Osteoblast (primary cell): ENCODE results near the gene F13B. TPM values are rescaled to one million over a fixed set of nuclear protein-coding genes. Genes with fewer than 3 reads are reported as not detected.

Experiments used
- DNase-seq: peaks from one replicate; pipeline ENCODE4 v3.0.0; 2011; ENCODE audit warnings: low spot score, mixed read lengths; ENCODE audit not compliant: insufficient read length; ENCODE audit errors: missing footprints
- H2AFZ ChIP-seq: 2 replicates; pipeline ENCODE4 v1.6.0; 2011; ENCODE audit warnings: mild to moderate bottlenecking, low read length
- H3K27ac ChIP-seq: 2 replicates; pipeline ENCODE4 v1.5.1; 2011; ENCODE audit warnings: mild to moderate bottlenecking, low read depth, low read length, moderate library complexity
- H3K27me3 ChIP-seq: 2 replicates; pipeline ENCODE4 v1.6.0; 2012; ENCODE audit warnings: mild to moderate bottlenecking, control low read depth, inconsistent platforms, low read length, moderate library complexity; ENCODE audit not compliant: insufficient read depth
- H3K36me3 ChIP-seq: 2 replicates; pipeline ENCODE4 v1.5.1; 2011; ENCODE audit warnings: mild to moderate bottlenecking, low read length, control low read depth, moderate library complexity; ENCODE audit not compliant: insufficient read depth
- H3K4me1 ChIP-seq: 2 replicates; pipeline ENCODE4 v1.5.1; 2011; ENCODE audit warnings: mild to moderate bottlenecking, low read length, control low read depth, moderate library complexity; ENCODE audit not compliant: insufficient read depth
- H3K4me2 ChIP-seq: 2 replicates; pipeline ENCODE4 v1.6.0; 2011; ENCODE audit warnings: mild to moderate bottlenecking, low read length; ENCODE audit not compliant: insufficient read depth
- H3K4me3 ChIP-seq: fragments of 200-600 bp; sonication (generic); 3 replicates; pipeline ENCODE4 v1.5.1; 2012; ENCODE audit warnings: mild to moderate bottlenecking, low read length, inconsistent platforms; ENCODE audit not compliant: insufficient read depth
- H3K79me2 ChIP-seq: 2 replicates; pipeline ENCODE4 v1.6.0; 2012; ENCODE audit warnings: mild to moderate bottlenecking, low read length, control low read depth, inconsistent platforms; ENCODE audit not compliant: insufficient read depth
- H3K9me3 ChIP-seq: 2 replicates; pipeline ENCODE4 v1.5.1; 2011; ENCODE audit warnings: low read depth, low read length, control low read depth
- H4K20me1 ChIP-seq: 2 replicates; pipeline ENCODE4 v1.6.0; 2012; ENCODE audit warnings: mild to moderate bottlenecking, low read length, control low read depth; ENCODE audit not compliant: insufficient read depth
- total RNA-seq: library from RNA; depleted of rRNA; stranded (reverse); fragments of >200 nt; gene quantifications from 2 replicates; pipeline ENCODE4 v1.2.3, GENCODE V29; 2012
- TF ChIP-seq, protein P1 (sequence below): IDR thresholded peaks from 2 replicates; pipeline ENCODE4 v1.5.1; 2011; ENCODE audit warnings: mild to moderate bottlenecking, low read depth, low read length, moderate library complexity; ENCODE audit errors: extremely low read depth

F13B gene
- total RNA-seq, 1 donor = under 0.01 TPM

DNA sequence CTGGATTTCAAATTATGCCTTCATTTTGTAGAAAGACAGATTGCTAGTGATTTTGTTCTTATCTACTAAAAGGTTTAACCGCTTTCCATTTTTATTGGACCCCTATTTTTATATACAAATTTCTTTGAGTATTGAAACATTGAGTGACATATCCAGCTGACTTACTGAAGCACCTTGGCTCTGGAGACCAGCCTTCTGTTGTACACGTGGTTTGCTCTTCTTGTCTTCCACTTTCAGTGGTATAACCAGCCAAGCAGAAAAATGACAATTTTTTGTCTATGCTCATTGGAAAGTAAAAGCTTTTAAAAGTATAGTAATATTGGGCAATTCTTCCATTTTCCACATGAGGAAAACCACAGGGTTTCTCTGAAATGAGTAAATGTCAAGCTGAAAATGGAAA lies 4.4 kb downstream of the F13B start:
- no peaks in the 10 kb centered on the region for H3K36me3 ChIP-seq
- H3K9me3 ChIP-seq = no peaks in the 10 kb centered on the region
- DNase-seq = no peak
- H3K4me1 ChIP-seq = peaks cover 10% of the 10 kb centered on the region
- no peak overlapping the region for H3K4me2 ChIP-seq
- no peak overlapping the region for H3K4me3 ChIP-seq
- TF ChIP-seq, protein P1, sequence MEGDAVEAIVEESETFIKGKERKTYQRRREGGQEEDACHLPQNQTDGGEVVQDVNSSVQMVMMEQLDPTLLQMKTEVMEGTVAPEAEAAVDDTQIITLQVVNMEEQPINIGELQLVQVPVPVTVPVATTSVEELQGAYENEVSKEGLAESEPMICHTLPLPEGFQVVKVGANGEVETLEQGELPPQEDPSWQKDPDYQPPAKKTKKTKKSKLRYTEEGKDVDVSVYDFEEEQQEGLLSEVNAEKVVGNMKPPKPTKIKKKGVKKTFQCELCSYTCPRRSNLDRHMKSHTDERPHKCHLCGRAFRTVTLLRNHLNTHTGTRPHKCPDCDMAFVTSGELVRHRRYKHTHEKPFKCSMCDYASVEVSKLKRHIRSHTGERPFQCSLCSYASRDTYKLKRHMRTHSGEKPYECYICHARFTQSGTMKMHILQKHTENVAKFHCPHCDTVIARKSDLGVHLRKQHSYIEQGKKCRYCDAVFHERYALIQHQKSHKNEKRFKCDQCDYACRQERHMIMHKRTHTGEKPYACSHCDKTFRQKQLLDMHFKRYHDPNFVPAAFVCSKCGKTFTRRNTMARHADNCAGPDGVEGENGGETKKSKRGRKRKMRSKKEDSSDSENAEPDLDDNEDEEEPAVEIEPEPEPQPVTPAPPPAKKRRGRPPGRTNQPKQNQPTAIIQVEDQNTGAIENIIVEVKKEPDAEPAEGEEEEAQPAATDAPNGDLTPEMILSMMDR = no peak
- no peaks in the 10 kb centered on the region for H3K27me3 ChIP-seq
- no peaks in the 10 kb centered on the region for H4K20me1 ChIP-seq
- H3K79me2 ChIP-seq = no peaks in the 10 kb centered on the region
- H2AFZ ChIP-seq = no peak overlapping the region
- H3K27ac ChIP-seq = no peak overlapping the region

DNA sequence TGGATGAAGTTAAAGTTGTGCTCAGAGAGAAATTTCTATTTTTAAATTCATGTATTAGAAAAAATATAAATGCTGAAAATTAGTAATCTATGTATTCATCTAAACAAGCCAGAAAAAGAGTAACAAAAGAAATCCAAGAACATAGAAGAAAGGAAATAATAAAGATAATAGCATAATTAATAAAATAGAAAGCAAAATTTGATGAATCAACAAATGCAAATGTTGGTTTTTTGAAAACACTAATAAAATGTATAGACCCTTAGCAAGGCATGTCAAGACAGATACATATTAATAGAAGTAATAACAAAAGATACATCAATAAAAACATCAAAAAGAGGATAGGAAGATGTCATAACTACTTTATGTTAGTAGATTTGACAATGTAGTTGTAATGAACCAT lies 18.0 kb downstream of the F13B start:
- Histone ChIP-seq H3K27me3 (no peaks in the 10 kb centered on the region), H3K9me3 (no peaks in the 10 kb centered on the region), H3K4me1 (no peaks in the 10 kb centered on the region), H3K79me2 (no peaks in the 10 kb centered on the region), H4K20me1 (no peaks in the 10 kb centered on the region), H2AFZ (no peak overlapping the region), H3K4me2 (no peak overlapping the region), H3K4me3 (no peak overlapping the region), H3K36me3 (no peaks in the 10 kb centered on the region), H3K27ac (no peak overlapping the region)
- TF ChIP-seq, protein P1 = no peak
- DNase-seq = no peak

DNA sequence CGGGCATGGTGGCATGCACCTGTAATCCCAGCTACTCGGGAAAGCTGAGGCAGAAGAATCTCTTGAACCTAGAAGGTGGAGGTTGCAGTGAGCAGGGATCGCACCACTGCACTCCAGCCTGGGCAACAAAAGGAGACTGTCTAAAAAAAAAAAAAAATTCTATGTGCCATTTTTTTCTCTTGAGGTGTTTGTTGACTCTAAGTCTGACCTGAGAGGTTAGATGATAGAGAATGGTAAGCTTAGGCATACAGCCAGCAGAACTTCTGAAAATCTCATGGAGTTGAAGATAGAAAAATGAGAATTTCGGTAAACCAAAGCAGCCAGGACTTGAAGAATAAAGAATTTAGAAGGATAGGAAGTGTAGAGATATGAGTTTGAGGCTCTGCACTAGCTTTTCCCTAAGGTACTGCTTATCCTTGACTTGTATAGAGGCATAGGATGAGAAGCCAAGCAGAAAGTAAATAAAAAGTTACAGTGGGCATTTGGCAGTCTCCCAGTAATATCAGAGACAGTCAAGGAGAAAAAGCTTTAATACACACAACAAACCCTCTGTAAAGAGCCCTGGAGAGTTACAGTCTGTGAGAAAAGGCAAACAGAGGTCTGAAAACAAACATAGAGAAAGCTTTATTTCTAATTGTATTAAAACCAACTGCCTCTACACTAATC lies 24.3 kb downstream of the F13B start:
- H3K36me3 ChIP-seq = no peaks in the 10 kb centered on the region
- H2AFZ ChIP-seq = no peak overlapping the region
- TF ChIP-seq, protein P1 = no peak
- DNase-seq = no peak
- no peaks in the 10 kb centered on the region for H3K27me3 ChIP-seq
- no peak overlapping the region for H3K4me2 ChIP-seq
- H3K79me2 ChIP-seq = no peaks in the 10 kb centered on the region
- H4K20me1 ChIP-seq = no peaks in the 10 kb centered on the region
- no peak overlapping the region for H3K27ac ChIP-seq
- no peaks in the 10 kb centered on the region for H3K4me1 ChIP-seq
- H3K4me3 ChIP-seq = no peak overlapping the region
- no peaks in the 10 kb centered on the region for H3K9me3 ChIP-seq

DNA sequence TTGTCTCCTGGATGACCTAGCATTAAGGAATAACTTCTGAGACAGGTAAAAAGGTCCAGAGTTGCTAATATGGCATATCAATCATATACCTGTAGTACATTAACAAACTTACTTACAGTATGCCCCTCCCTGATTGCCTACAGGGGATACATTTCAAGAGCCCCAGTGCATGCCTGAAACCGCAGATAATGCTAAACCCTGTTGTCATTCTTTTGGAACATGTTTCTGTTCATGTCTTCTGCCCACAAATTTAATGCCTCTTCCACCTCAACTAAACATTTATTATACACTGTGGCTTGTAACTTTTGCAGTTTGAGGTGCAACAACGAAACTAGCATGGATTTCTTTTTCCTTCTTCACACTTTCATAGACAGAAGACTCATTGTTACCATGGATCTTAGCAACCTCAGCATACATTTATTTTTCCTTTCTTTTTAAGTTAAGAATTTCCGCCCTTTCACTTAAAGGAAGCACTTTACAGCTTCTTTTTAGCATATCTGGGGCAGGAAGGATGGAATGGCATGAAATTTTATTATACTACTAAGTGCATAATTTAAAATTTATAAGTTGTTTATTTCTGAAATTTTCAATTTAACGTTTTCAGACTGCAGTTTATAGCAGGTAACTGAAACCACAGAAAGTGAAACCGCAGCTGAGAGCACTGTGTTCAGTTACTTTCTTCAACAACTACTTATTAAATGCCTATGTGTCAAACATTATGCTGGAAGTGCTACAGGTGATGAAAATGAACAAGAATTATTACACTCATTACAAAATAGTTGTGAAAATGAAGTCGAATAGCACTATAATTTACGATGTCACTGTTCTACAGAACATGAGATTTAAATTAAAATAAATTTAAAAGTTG lies 25.3 kb downstream of the F13B start:
- H4K20me1 ChIP-seq = no peaks in the 10 kb centered on the region
- H3K27ac ChIP-seq = no peak overlapping the region
- peak overlapping the region; percentile 11 for H3K4me3 ChIP-seq
- no peaks in the 10 kb centered on the region for H3K9me3 ChIP-seq
- H3K36me3 ChIP-seq = no peaks in the 10 kb centered on the region
- H3K4me2 ChIP-seq = peak overlapping the region; percentile 55
- H3K4me1 ChIP-seq = no peaks in the 10 kb centered on the region
- TF ChIP-seq, protein P1 = no peak
- peak overlapping the region; percentile 79 for H2AFZ ChIP-seq
- H3K79me2 ChIP-seq = no peaks in the 10 kb centered on the region
- peak; percentile 23 for DNase-seq
- no peaks in the 10 kb centered on the region for H3K27me3 ChIP-seq
